NCI-H1092 treated with DMSO at 0.1 percent for 48 hours (cell line): Measurements from ENCODE around the gene CNTNAP4.
A peak's percentile ranks its signal among the peaks of the same experiment; 100 is the strongest.

Source experiments
- DNase-seq: peaks from one replicate; lab custom pipeline; 2025; lab: John Stamatoyannopoulos, UW

Gene CNTNAP4

DNA sequence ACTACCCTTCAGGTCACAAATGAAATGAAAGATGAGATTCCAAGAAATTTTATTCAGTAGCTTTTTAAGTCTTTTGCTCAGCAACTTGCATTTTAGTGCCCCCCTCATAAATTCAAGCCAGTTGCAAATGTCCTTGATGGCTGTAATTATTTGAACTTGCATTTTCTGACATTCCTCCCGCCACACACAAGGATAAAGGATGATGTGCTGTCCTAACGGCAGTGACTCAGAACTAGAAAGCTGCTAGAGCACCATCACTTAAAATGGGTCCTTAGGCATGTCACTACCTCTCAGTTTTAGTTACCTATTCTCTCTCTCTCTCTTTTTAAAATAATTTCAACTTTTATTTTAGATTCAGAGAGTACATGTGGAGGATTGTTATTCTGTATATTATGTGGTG lies 306.7 kb downstream of the CNTNAP4 start:
- peak; percentile 68 for DNase-seq

DNA sequence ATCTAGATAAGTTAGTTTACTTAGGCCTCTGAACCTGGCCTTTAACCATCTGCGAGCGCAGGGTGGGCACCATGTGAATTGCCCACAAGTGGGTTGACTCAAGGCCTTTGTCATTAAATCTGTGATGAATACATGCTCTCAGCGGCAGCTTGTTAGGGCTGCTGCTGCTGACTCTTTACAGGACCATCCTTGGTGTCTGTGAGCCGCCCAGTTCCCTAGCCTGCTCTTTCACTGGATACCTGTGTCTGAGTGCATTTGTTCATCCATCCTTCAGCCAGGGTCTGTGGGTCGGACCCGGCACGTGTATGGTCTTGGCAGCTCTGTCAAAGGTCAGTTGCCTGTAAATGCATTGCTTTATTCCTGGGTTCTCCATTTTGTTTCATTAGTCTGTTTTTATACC lies 321.3 kb downstream of the CNTNAP4 start:
- DNase-seq, result no peak

DNA sequence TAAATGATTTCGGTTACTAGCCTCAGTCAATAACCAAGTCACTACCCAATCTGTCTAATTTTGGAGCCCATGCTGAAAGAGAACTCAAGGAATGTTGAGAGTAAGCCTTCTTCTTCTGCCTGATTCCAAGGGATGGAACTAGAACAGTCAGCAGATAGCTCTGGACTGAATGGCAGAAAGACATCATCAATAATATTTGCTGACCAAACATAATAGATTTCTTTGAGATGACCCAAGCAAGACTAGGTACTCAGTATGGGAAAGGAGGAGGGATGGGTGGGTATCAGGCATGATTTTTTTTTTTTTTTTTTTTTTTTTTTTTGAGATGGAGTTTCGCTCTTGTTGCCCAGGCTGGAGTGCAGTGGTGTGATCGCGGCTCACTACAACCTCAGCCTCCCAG lies 330.1 kb downstream of the CNTNAP4 start:
- no peak for DNase-seq
